Measurements from ENCODE around the gene GPHN. TPM values are rescaled to one million over a fixed set of nuclear protein-coding genes. Genes with fewer than 3 reads are reported as not detected.

Gene GPHN
- total and polyA plus RNA-seq, 2 experiments from 2014 or later: 15.1 to 20.1 TPM

DNA sequence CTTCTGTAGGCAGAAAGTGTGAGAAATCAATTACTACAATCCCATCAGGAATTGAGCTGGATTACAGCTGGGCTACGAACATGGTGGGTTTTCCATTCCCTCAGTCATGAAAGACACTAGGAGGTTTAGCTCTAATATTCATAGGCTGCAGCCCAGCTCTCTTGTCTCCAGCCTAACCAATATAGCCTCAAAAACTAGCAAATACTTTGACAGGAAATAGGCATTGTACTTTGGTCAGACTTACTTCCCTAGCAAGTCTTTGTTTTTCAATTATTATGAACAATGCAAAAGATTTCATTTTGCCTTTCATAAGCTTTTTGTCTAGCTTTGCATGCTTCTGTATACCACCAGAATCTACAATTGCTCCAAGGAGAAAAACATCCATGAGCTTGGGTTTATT lies 296.2 kb downstream of the GPHN start:
- TF ChIP-seq, protein P1, sequence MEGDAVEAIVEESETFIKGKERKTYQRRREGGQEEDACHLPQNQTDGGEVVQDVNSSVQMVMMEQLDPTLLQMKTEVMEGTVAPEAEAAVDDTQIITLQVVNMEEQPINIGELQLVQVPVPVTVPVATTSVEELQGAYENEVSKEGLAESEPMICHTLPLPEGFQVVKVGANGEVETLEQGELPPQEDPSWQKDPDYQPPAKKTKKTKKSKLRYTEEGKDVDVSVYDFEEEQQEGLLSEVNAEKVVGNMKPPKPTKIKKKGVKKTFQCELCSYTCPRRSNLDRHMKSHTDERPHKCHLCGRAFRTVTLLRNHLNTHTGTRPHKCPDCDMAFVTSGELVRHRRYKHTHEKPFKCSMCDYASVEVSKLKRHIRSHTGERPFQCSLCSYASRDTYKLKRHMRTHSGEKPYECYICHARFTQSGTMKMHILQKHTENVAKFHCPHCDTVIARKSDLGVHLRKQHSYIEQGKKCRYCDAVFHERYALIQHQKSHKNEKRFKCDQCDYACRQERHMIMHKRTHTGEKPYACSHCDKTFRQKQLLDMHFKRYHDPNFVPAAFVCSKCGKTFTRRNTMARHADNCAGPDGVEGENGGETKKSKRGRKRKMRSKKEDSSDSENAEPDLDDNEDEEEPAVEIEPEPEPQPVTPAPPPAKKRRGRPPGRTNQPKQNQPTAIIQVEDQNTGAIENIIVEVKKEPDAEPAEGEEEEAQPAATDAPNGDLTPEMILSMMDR (IDR thresholded peaks at IDR 0.05; ENCODE audit: low read depth, low read length): no peak
- no peak for DNase-seq (ENCODE audit: low read depth in 1 of 2, low spot score in 1 of 2)
- no peaks in the 10 kb centered on the region for H3K9me3 ChIP-seq (ENCODE audit: low read depth)
- no peak overlapping the region for H3K4me3 ChIP-seq
- H3K4me1 ChIP-seq (ENCODE audit: low read depth): no peaks in the 10 kb centered on the region
- H3K27ac ChIP-seq: no peak overlapping the region
- H3K27me3 ChIP-seq: no peaks in the 10 kb centered on the region
- H3K36me3 ChIP-seq: no peaks in the 10 kb centered on the region

DNA sequence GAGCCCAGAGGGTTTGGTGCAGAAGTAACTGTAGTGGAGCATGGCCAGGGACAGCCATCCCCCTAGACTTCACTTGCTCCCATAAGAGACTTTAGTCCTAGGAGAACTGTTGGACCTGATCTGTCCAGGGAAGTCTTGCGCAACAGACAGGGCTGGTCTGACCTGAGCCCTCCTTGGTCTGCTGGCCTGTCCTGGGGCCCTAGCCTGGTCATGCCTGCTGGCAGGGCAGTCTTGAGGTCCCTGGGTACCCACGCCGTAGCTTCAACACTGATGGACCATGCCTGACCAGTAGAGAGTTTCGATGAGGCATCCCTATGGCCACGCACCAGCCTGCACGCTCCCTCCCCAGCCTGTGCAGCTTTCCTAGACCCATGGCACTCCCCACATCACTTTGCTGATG lies 305.7 kb downstream of the GPHN start:
- no peak for DNase-seq (ENCODE audit: low read depth in 1 of 2, low spot score in 1 of 2)
- Histone ChIP-seq H3K36me3 (no peaks in the 10 kb centered on the region), H3K9me3 (ENCODE audit: low read depth) (no peaks in the 10 kb centered on the region), H3K4me1 (ENCODE audit: low read depth) (no peaks in the 10 kb centered on the region), H3K27ac (no peak overlapping the region), H3K27me3 (no peaks in the 10 kb centered on the region), H3K4me3 (no peak overlapping the region)
- TF ChIP-seq, protein P1 (IDR thresholded peaks at IDR 0.05; ENCODE audit: low read depth, low read length): no peak

DNA sequence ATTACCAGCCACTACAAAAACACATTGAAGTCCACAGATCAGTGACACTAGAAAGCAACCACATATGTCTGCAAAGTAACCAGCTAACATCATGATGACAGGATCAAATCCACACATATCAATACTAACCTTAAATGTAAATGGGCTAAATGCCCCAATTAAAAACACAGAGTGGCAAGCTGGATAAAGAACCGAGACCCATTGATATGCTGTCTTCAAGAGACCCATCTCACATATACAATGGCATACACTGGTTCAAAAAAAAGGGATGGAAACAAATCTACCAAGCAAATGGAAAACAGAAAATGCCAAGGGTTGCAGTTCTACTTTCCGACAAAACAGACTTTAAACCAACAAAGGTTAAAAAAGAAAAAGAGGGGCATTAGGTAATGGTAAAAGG lies 307.7 kb downstream of the GPHN start:
- TF ChIP-seq, protein P1 (IDR thresholded peaks at IDR 0.05; ENCODE audit: low read depth, low read length): no peak
- no peak overlapping the region for H3K4me3 ChIP-seq
- H3K36me3 ChIP-seq: no peaks in the 10 kb centered on the region
- H3K9me3 ChIP-seq (ENCODE audit: low read depth): no peaks in the 10 kb centered on the region
- H3K27ac ChIP-seq: no peak overlapping the region
- no peaks in the 10 kb centered on the region for H3K4me1 ChIP-seq (ENCODE audit: low read depth)
- no peaks in the 10 kb centered on the region for H3K27me3 ChIP-seq
- DNase-seq (ENCODE audit: low read depth in 1 of 2, low spot score in 1 of 2): no peak

DNA sequence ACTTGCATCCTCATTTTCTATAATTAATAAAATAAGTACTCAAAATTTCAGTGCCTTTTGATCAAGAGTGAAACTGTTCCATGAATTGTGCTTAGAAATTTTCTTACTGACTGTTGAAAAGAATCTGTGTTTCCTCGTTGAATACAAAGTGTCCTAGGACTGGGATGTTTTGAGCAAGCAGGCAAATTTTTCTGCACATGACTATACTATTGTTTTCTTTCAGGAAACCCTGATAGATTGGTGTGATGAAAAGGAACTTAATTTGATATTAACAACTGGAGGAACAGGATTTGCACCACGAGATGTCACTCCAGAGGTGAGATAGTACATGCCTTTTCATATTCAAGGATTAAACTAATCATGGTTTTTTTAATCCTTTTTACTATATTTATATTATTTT lies 316.3 kb downstream of the GPHN start:
- Histone ChIP-seq H3K9me3 (ENCODE audit: low read depth) (no peaks in the 10 kb centered on the region), H3K27ac (no peak overlapping the region), H3K27me3 (no peaks in the 10 kb centered on the region), H3K4me3 (no peak overlapping the region), H3K36me3 (no peaks in the 10 kb centered on the region), H3K4me1 (ENCODE audit: low read depth) (no peaks in the 10 kb centered on the region)
- TF ChIP-seq, protein P1 (IDR thresholded peaks at IDR 0.05; ENCODE audit: low read depth, low read length): no peak
- no peak for DNase-seq (ENCODE audit: low read depth in 1 of 2, low spot score in 1 of 2)

DNA sequence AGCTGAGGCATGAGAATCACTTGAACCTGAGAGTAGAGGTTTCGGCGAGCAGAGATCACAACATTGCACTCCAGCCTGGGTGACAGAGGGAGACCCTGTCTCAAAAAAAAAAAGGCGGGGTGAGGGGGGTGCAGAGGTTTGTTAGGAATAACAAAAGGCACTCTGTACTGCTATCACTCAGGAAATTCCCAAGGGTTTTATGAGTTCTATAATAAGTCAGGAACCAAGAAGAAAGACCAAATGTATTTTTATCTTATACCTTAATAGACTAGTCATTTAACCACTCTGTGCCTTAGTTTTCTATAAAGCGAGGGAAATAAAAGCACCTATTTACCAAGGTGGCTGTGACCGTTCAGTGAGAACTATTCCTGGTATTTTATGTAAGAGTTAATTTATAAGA lies 319.2 kb downstream of the GPHN start:
- H3K27me3 ChIP-seq: no peaks in the 10 kb centered on the region
- H3K27ac ChIP-seq: no peak overlapping the region
- H3K9me3 ChIP-seq (ENCODE audit: low read depth): no peaks in the 10 kb centered on the region
- DNase-seq (ENCODE audit: low read depth in 1 of 2, low spot score in 1 of 2): no peak
- TF ChIP-seq, protein P1 (IDR thresholded peaks at IDR 0.05; ENCODE audit: low read depth, low read length): no peak
- H3K4me1 ChIP-seq (ENCODE audit: low read depth): no peaks in the 10 kb centered on the region
- H3K4me3 ChIP-seq: no peak overlapping the region
- no peaks in the 10 kb centered on the region for H3K36me3 ChIP-seq

DNA sequence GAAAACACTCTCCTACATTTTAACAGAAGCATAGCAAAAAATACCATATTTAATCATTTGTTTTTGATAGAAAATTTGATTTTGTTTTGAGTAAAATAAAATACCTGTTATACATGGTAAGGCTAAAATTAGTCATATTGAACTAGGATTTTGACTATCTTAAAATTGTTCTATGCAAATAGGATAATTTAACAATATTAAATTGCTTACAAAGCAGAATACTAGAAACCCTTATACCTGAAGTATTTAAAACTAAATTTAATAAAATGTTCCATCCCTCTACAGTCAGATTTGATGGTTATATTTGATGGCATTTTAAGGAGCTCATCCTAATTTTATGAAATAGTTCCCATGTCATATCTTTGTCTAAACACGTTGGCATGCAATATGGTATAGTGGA lies 323.2 kb downstream of the GPHN start:
- no peak overlapping the region for H3K27ac ChIP-seq
- H3K4me1 ChIP-seq (ENCODE audit: low read depth): no peaks in the 10 kb centered on the region
- H3K9me3 ChIP-seq (ENCODE audit: low read depth): no peaks in the 10 kb centered on the region
- no peaks in the 10 kb centered on the region for H3K27me3 ChIP-seq
- DNase-seq (ENCODE audit: low read depth in 1 of 2, low spot score in 1 of 2): no peak
- TF ChIP-seq, protein P1 (IDR thresholded peaks at IDR 0.05; ENCODE audit: low read depth, low read length): no peak
- H3K36me3 ChIP-seq: no peaks in the 10 kb centered on the region
- H3K4me3 ChIP-seq: no peak overlapping the region

All from cardiac muscle cell (in vitro differentiated cells and primary cell).